Fibroblast of skin of left quadriceps (primary cell): ENCODE results near the gene BLOC1S5.
"Not testable (repeated sequence)": the region's sequence is repeated elsewhere in the genome, so short reads cannot be mapped to it uniquely, and the experiment has no call there.

Experiments used
- DNase-seq, 2 experiments: peaks; one replicate each; pipeline ENCODE4 v3.0.0-alpha.2; 2013; ENCODE audit warnings: low read depth in 2 of 2

Gene BLOC1S5

GRCh38 chr6:7993399-7993798 lies 70.8 kb downstream of the BLOC1S5 start:
- no peak for DNase-seq

GRCh38 chr6:7992002-7992815 lies 72.0 kb downstream of the BLOC1S5 start:
- DNase-seq: peak; percentile 45 to 47

- DNase-seq: no peak
Measured at GRCh38 chr6:7991536-7991935, 72.7 kb downstream of the BLOC1S5 start.

- no peak for DNase-seq
Measured at GRCh38 chr6:7986219-7986618, 78.0 kb downstream of the BLOC1S5 start.

GRCh38 chr6:7983967-7984366 lies 80.2 kb downstream of the BLOC1S5 start:
- not testable (repeated sequence) for DNase-seq

GRCh38 chr6:7979831-7980230 lies 84.4 kb downstream of the BLOC1S5 start:
- DNase-seq: no peak

GRCh38 chr6:7978736-7979135 lies 85.5 kb downstream of the BLOC1S5 start:
- DNase-seq: no peak

GRCh38 chr6:7976485-7977056 lies 87.6 kb downstream of the BLOC1S5 start:
- DNase-seq: no peak

- DNase-seq: no peak
Measured at GRCh38 chr6:7975764-7976146, 88.4 kb downstream of the BLOC1S5 start.

GRCh38 chr6:7974938-7975763 lies 89.0 kb downstream of the BLOC1S5 start:
- DNase-seq: peak; percentile 33 to 54

- no peak for DNase-seq
Measured at GRCh38 chr6:7974565-7974937, 89.6 kb downstream of the BLOC1S5 start.

- DNase-seq: no peak
Measured at GRCh38 chr6:7973584-7973983, 90.6 kb downstream of the BLOC1S5 start.

GRCh38 chr6:7971499-7971898 lies 92.7 kb downstream of the BLOC1S5 start:
- no peak for DNase-seq

- DNase-seq: no peak
Measured at GRCh38 chr6:7970616-7971015, 93.6 kb downstream of the BLOC1S5 start.
